ENCODE data around the gene GCSH.

GRCh38 chr16:81130126-81130525, 33.9 kb upstream of the GCSH start:
- no peak for TF ChIP-seq CTCF (IDR thresholded peaks at IDR 0.05)
- no peak for TF ChIP-seq POLR2A (IDR thresholded peaks at IDR 0.05)
